HPDE6-E6E7 (cell line): ENCODE data around the gene ZNF839.
"Not testable (repeated sequence)": the region's sequence is repeated elsewhere in the genome, so short reads cannot be mapped to it uniquely, and the experiment has no call there.

Source experiments
- DNase-seq: peaks from one replicate; pipeline ENCODE4 v3.0.0; 2011; ENCODE audit warnings: missing footprints; ENCODE audit errors: extremely low spot score

The ZNF839 gene

DNA sequence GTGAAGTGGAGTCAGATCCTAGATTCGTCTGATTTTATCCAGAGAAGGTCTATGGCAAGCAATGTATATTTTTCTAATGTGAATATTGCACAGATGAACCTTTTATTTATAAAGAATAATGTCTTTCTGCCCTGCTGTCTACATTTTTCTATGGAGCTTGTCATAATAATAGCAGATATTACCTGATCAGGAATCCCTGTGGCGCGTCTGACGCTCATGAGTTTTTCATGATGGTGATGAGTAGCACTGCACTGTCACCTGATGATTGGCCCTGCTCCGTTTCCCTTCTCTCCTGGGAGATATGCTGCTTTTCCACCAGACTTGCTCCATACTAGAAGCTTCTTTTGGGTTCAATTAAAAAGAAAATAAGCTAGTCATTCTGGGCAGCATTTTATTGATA lies 22.7 kb downstream of the ZNF839 start:
- DNase-seq = no peak

DNA sequence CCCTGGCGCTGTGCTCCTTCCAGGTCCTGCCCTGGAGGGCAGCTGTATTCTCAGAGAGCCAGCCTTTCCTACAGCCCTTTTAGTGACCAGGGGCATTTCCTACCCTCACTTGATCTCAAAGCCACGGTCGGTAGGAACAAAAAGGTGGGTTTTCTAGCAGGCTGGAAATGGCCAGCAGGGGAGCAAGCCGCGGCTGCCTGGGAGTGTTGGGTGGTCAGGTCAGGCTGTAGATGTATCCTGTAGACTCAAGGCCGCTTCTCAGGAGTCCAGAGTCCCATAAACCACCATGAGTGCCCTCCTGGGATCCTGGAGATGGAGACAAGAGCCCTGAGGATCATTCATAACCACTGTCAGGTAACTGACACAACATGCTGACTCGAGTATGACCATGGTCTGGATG lies 24.5 kb downstream of the ZNF839 start:
- no peak for DNase-seq

DNA sequence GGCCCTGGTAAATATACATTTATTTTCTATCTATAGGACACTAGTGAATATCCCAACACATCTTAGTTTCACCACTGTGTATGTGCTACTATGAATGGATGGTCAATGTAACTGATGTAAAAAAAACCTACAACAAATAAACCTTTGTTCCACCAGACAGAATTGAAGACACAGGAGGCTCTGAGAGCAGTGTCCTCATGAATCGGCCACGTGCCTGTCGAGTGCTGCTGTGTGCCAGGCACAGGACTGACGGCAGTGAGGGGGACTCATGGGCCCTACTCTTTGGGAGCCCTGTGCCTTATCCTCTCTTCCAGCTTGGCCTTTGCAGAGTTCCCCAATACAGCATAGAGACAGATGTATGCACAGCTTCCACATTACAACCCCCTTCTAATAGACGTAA lies 24.9 kb downstream of the ZNF839 start:
- no peak for DNase-seq

DNA sequence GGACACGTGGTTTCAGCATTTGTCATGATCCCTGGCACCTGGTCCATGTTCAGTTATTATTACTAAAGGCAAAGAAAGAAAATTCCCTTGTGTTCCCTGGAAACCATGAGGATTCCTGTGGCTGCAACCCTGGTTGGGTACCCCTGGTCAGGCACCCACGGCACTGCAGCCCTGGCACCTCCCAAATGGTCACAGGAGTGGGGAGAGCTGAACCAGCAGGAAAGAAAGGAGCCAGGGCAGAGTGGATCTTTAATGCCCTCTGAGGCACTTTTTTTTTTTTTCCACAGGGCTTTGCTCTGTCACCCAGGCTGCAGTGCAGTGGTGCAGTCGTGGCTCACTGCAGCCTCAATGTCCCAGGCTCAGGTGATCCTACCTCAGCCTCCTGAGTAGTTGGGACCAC lies 25.7 kb downstream of the ZNF839 start:
- DNase-seq = no peak

DNA sequence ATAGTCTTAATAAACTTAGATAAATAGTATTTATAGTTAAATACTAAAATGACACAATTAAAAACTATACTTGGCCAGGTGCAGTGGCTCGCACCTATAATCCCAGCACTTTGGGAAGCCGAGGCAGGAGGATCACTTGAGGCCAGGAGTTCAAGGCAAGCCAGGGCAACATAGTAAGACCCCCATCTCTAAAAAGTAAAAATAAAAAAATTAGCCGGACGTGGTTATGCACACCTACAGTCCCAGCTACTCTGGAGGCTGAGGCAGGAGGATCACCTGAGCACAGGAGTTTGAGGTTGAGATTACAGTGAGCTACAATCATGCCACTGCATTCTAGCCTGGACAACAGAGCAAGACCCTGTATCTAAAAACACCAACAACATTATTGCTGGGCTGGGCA lies 27.1 kb downstream of the ZNF839 start:
- no peak for DNase-seq

DNA sequence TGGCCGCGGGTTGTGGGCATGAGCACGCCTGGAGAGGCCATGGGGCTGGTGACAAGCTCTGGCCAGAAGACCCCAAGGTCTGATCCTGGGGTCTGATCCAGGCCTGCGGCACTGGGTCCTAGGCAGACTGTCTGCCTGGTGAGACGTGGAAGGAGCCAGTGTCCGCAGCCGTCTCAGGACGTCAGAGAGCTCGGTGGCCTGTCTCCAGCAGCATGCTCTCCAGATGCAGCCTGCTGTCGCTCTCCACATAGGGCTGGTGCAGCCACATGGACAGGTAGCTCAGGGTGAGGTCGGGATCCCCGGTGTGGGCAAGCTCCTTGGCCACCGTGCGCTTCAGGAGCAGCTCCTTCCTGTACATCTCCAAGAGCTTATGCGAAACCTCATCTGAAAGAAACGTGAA lies 28.8 kb downstream of the ZNF839 start:
- DNase-seq = no peak

DNA sequence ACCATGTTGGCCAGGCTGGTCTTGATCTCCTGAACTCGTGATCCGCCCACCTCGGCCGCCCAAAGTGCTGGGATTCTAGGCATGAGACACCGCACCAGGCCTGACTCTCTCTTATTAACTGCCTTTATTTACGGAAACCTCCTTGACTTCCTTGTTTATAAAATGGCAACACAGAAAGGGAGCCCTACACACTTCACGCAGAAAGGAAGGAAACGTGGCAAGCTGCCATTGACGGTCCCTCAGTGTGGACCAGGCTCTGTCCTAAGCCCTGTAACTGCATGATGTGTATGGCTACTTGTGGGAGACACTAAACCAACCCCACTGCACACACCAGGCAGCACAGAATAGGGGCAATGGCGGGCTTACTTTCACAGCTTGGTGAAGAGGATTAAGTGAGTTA lies 31.5 kb downstream of the ZNF839 start:
- no peak for DNase-seq

DNA sequence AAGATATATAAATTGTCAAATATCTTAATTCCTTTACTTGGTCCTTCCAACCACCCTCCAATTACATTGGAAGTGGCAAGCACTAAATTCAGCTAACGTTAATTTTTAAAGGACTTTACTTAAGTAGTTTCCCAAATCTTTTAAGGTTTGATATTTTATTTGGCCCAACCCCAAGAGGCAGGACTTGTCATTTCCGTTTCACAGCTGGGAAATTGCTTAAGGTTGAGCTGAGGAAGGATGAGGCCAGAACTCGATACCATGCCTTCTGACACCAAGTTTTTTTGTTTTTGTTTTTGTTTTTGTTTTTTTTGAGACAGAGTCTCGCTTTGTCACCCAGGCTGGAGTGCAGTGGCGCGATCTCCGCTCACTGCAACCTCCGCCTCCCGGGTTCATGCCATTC lies 32.0 kb downstream of the ZNF839 start:
- DNase-seq = not testable (repeated sequence)

DNA sequence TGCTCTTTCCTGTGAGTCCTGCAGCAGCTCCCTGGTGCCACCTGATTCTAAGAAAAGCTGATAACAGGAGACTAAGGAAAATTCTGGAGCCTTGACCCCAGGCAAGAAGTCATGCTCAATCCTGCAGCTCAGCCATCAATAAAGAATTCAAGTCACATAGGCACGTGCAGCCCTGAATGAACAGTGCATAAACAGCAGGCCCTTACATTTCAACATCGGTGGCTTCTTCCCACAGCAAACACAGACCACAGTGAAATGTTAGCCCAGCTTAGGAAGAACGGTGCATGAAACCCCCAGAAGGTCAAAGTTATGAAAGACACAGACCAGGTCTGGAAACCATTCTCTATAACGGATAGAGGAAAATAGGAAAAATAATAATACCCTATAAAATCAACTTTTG lies 32.7 kb downstream of the ZNF839 start:
- no peak for DNase-seq

DNA sequence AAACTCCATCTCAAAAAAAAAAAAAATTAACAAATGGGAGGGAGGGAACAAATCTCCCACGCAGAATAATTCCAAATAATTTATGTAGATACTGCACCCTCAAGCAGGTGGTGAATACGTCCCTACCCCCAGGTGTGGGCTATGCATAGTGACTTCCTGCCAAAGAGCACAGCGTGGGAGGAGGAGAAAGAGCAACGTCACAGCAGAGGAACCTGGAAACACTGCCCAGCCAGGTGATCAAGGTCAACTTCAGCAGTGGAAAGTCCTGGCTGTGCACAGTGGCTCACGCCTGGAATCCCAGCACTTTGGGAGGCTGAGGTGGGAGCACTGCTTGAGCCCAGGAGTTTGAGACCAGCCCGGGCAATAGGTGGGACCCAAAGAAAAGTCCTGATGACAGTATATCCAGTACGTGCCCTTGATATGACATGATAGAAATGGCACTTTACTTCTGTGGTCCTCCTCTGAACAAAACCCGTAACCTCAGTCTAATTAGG lies 33.6 kb downstream of the ZNF839 start:
- DNase-seq = no peak

DNA sequence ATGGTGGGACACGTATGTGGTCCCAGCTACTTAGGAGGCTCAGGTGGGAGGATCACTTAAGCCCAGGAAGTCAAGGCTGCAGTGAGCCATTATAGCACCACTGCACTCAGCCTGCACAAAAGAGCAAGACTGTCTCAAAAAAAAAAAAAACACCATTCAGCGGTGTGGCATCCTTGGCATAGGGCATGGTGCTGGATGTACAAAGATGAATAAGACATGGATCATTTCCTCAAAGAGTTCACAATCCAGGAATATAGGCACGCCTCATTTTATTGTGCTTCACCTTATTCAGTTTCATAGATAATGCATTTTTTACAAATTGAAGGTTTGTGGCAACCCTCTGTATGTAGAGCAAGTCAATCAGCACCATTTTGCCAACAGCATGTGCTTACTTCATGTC lies 36.7 kb downstream of the ZNF839 start:
- no peak for DNase-seq

DNA sequence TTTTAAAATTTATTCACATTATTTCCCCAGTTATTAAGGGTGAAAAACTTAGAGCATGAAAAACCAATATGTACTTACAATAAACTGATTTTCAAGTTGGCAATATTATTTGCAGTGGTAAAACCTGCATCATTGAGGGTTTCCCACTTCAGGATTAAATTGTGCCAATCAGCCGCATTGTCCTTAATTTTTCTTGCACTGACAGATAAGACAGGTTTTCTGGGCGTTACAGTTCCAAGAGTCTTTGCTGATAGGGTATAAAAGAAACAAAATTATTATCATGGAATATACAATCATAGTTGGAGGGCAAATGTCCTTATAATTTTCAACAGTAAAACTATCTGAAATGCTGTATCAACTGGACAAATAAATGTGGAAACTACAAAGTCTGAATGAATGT lies 39.8 kb downstream of the ZNF839 start:
- DNase-seq = no peak

DNA sequence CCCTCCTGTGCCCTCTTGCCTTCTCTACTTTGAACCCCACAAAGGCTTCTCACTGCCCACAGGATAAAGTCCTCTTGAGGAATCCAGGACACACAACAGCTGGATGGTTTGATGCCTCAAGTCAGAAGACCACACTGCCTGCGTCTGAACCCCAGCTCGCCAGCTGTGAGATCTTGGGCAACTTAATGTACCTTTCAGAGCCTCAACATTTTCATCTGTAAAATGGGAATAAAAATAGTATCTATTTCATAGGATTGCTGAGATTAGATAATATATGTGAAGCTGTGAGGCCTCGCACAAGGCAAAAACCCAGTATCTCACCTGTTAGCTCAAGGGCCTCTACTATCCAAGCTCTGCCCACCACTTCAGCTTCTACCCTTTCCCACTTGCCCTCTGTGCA lies 40.8 kb downstream of the ZNF839 start:
- no peak for DNase-seq

DNA sequence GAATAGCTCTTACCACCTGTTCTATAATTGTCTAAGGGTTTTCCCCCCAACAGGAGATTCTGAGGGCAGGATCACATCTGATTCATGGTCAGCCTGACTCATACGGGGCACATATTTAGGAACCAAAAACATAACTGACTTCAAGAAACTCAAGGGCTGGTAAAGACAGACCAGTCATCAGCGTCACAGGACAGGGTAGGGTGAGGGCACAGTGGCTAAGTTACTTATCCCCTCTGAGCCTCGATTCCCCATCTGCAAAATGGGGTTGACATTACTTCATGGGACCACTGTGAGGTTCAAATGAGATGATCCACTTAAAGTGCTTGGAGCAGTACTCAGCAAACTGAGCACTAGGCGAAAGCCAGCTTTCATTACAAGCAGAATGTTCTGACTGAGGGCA lies 42.5 kb downstream of the ZNF839 start:
- peak; percentile 37 for DNase-seq

DNA sequence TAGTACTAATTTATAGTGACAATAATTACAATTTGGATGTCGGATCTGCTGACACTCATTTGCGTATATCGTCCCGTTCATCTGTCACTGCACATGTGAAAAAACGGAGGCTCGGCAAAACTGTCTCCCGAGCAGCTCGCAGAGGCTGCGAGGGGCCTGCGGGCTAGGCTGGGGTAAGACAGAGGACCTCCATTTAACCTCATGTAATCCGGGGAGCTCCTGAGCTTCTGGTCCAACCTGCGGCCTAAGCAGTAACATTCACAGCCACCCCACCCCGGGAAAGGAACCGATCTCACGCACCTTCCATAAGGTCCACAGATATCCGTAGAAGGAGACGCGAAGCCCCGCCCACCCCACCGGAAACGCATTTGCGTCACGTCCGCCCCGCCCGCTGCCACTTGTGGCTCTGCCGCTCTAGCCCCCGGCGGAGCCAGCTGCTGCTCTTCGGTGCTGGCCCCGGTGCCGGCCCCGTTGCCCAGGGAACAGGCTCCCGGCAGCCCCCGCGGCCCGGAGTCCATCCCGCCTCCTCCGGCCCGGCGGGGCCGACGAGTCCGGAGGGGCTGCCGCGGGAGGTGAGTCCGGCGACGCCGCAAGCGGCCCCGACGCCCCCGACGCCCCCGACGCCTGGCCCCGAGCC lies 43.1 kb downstream of the ZNF839 start, which contains the start of the genes CINP and TECPR2:
Gene CINP, minus strand, starts transcription at position 346 of the 637 bp plus-strand sequence. Its CDS starts 39 bp downstream, at position 307.
Gene TECPR2, plus strand, starts transcription at position 397 of the 637 bp plus-strand sequence. CDS start 13,781 bp downstream, outside the sequence.
- DNase-seq = peak; percentile 99

DNA sequence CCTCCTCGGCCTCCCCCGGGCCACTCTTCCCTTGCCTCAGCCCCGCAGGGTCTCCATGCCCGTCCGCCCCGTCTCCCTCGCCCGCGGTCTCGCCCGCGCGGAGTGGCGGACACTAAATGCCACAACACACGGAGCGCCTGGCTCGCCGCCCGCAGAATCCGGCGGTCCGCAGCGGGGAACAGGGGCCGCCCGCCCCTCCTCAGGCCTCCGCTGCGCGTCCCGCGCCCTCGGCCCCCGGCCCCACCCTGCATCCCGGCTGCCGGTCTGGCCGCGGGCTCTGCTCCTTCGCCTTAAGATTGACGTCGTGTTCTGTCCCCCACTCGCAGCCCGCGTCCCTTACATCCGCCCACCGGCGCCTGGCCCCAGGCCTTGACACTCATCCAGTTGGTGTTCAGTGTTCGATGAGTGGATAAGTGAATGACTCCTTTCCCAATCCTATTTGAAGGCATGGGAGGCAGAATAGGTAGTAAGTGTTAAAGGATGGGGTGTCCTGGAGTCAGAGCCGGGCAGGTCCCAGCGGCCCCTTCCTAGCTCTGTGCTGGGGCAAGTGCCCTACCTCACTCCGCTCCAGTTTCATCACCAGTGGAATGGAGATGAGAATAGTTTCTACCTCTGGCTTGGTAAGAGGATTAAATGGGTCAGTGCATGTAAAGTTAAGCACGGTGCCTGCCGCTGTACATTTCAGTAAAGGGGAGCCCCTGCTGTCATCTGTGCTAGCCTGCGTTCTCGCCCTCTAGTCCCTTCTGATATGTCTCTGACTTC lies 43.8 kb downstream of the ZNF839 start:
- peak; percentile 39 for DNase-seq

DNA sequence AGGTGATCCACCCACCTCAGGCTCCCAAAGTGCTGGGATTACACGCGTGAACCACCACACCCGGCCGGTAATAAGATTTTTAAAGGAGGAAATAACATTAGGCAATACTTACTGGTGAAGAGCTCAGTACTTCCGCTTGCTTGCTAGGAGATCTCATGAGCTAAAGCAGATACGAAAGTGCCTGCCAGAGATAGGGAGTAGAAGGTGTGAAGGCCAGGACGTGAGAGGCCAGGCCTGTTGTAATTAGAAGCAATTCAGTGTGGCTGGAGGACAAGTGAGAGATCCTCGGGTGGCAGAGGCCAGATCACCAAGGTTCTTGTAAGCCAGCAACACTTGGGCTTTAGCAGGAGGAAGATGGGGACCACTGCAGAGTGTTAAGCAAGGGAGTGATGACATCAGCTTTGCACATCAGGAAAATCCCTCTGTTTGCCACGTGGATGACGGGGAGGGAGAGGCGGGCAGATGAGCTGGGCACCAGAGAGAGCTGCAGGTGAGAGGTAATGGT lies 50.8 kb downstream of the ZNF839 start:
- DNase-seq = no peak

DNA sequence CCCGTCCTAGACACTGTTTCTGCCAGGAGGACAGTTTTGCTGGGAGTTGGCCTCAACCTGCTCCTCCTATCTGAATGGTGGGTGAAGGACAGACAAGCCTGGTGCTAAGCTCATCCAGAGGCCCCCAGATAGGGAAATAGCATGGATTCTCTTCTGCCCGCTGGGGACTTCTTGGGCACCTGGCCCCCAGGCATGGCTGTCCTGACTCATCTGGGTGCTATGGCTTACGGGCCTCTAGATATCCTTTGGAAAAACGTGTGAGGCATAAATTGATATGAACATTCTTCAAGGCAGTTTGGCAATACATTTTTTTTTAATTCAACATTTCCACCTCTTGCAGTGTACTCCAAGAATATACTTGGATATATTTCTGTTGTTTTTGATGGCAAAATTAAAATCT lies 51.8 kb downstream of the ZNF839 start:
- no peak for DNase-seq

DNA sequence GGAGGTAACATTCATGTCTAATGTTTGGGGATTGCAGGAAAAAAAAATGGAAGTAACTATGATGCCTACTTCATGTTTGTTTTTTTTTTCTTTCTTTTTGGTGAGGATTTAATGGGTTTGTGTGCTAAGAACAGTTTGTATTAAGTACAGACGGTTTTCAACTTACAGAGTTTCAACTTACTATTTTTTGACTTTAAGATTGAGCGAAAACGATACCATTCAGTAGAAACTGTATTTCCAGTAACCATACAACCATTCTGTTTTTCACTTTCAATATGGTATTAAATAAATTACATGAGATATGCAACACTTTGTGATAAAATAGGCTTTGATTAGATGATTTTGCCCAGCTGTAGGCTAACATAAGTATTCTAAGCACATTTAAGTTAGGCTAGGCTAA lies 53.6 kb downstream of the ZNF839 start:
- DNase-seq = no peak

DNA sequence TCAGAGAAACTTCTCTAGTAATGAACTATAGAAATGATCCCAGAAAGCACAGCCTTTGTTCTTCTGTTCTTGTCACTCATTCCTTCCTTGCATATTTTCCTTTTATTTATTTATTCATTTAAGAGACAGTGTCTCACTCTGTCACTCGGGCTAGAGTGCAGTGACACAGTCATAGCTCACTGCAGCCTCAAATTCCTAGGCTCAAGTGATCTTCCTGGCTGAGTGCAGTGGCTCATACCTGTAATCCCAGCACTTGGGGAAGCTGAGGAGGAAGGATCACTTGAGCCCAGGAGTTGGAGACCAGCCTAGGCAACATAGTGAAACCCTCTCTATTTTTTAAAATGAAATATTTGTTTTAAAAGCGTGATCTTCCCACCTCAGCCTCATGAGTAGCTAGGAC lies 54.7 kb downstream of the ZNF839 start:
- DNase-seq = no peak

DNA sequence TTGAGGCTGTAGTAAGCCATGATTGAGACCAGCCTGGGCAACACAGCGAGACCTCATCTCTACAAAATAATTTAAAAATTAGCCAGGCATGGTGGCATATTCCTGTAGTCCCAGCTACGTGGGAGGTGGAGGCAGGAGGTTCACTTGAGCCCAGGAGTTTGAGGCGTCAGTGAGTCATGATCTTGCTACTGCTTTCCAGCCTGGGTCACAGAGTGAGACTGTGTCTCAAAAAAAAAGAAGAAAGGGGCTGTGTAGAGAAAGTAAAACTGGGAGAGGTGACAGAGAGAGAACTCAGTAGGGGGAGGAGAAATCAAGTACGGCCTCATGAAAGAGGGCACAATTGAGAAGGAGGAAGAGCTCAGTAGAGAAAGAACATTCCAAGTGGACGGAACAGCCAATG lies 55.6 kb downstream of the ZNF839 start:
- no peak for DNase-seq

DNA sequence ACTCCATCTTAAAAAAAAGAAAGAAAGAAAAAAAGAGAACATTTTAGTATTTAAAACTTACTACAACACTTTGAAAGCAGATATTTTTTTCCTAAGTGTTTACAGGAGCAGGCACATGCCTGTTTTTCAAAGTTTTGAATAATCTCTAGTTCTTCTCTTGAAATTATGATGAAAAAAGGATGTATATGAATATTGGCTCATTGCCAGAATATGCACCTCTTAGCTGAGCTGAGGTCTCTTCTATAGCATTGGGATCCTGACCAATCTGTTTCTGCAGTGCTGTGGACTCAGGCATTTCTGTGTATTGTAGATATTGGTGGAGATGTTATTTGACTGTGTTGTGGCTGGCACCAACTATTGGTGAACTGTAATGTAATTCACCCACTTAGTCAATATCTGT lies 58.1 kb downstream of the ZNF839 start:
- no peak for DNase-seq

DNA sequence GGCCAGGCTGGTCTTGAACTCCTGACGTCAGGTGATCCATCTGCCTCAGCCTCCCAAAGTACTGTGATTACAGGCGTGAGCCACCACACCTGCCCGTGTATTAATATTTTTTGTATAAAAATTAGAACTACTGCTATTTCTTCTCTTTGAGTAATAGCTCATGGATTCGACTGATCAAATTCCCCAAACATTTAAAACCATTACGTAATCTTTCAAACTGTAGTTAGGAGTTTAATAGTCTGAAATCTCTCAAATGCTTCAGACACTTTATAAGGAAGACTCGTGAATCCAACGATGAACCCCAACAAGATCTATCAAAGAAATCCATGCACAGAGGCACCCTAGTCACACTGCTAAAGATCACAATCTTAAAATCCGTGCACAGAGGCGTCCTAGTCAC lies 59.3 kb downstream of the ZNF839 start:
- DNase-seq = no peak
